Glomerular endothelial cell (primary cell): ENCODE measurements around the gene ARID1B. TPM values are rescaled to one million over a fixed set of nuclear protein-coding genes. Genes with fewer than 3 reads are reported as not detected.

Experiments used
- DNase-seq: peaks from one replicate; pipeline ENCODE4 v3.0.0-alpha.2; 2011; ENCODE audit warnings: low read depth, low spot score; ENCODE audit errors: extremely low read depth
- total RNA-seq: library from RNA; depleted of rRNA; stranded (reverse); fragments of >200 nt; gene quantifications from 2 replicates; pipeline ENCODE4 v1.2.3, GENCODE V29; 2015

ARID1B gene
- total RNA-seq, 1 donor from 2014 or later = 72.3 TPM

GRCh38 chr6:157166784-157167183, 389.6 kb downstream of the ARID1B start:
- no peak for DNase-seq

- no peak for DNase-seq
Measured at GRCh38 chr6:157167837-157168236, 390.7 kb downstream of the ARID1B start.

DNA sequence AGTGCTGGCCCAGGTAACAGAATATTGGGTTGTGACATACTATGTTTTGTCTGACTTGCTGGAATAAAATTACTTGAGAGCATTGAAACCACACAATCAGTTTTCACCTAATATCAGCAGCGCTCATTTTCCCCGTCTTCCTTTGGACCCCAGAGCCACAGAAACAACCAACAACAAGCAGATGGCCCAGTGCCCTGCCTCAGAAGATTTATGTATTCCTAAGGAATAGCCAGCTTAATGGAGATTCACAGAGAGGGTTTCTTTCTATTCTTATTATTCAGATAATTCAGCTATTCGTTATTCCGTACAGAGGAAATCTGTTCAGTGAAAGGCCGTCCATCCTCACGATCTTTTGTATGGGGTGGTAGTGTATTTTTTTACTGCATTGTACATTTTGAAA, 391.3 kb downstream of the ARID1B start:
- no peak for DNase-seq

- no peak for DNase-seq
Measured at GRCh38 chr6:157169226-157169625, 392.0 kb downstream of the ARID1B start.

DNA sequence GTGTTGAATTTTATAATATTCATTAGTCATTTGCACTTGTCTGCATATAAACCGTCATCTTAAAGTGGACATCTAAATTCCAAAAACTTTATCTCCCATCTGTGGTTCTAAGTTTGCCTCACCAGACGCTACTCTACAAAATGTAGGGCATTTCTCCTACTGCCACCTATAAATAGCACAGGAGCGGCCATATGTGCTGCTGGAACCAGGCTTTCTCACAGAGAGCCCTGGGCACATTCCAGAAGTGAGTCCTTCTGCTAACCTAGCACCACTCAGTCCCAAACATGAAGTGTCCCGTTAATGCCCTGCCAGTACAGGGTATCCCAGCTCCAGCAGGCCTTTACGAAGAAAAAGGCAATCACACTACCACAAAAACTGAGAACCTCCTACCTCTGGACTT, 392.5 kb downstream of the ARID1B start:
- no peak for DNase-seq

- DNase-seq = no peak
Measured at GRCh38 chr6:157170535-157170934, 393.4 kb downstream of the ARID1B start.

- DNase-seq = no peak
Measured at GRCh38 chr6:157171801-157172200, 394.6 kb downstream of the ARID1B start.

DNA sequence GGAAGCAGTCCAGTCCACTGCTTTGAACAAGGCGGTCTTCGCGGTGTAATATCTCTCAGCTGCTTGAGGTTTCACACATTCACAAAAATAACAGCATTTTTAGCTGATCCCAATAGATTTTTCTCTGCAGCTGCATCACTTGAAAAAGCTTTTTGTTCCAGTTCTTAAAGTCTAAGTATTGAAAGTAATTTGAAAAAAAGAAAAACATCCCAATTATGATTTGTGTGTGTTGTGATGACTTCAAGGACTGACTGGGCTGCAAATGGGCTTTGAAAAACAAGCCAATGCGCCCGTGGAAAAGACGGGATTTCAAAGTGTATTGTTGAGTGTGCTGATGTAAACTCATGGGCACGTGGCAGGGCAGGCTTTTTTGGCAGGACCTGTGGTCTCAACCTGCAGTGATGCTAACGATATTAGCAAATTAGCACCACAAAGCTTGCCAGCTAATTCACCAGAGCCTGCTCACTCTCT, 395.1 kb downstream of the ARID1B start:
- DNase-seq = no peak

DNA sequence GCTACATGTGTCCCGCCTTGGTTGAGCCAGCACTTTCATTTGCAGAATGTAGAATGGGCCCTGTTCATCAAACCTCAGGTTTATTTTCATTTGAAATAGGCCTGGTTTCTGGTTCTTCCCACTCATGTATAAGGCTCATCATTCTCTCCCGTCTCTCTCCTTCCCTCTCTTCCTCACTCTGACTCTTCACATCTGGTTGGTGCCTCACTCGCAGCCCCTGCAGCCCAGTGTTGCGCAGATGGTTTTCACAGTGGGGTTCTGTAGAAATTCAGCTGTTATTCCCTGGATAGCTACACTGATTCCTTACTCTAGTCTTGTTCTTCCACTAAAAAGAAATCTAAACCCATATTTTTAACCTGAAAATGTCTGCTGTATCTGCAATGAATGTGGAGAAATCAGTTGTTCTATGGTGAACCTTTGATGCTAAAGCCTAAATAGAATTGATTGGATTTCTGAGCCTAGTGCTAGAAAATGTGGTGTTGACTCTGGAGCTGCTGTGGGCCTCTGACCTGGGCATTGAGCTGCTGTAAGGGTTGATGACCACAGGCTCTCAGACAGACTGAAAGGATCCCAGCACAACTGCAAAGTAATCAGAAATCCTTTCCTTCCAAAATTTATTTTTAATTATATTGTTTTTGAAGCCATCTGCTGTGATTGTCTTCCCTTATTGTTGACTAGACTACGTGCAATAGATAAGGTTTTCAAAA, 395.8 kb downstream of the ARID1B start:
- no peak for DNase-seq

DNA sequence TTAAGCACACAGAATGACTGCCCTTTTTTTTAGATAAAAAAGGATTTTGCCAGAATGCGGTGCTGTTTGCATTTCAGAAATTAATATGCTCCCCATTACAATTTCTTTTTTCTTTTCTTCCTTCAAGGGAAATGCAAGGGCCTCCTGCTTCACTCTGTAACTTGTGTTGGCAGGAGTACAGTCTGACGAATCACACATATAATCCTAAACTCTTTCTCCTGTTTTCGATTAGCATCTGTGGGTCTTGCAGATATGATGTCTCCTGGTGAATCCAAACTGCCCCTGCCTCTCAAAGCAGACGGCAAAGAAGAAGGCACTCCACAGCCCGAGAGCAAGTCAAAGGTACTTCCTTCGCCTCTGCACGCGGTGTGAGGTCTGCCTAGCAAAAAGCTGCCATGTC, 396.6 kb downstream of the ARID1B start:
- DNase-seq = no peak

DNA sequence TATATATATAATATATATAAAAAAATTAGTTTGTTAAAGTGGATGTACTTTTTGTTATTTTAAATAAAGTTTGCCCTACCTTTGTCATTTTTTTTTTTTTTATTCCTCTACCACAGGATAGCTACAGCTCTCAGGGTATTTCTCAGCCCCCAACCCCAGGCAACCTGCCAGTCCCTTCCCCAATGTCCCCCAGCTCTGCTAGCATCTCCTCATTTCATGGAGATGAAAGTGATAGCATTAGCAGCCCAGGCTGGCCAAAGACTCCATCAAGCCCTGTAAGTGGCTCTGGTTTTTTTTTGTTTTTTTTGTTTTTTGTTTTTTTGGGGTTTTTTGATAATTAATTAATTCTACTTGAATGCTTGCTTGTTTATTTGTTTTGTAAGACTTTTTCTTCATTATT, 397.6 kb downstream of the ARID1B start:
- no peak for DNase-seq

- no peak for DNase-seq
Measured at GRCh38 chr6:157177731-157178336, 400.7 kb downstream of the ARID1B start.

DNA sequence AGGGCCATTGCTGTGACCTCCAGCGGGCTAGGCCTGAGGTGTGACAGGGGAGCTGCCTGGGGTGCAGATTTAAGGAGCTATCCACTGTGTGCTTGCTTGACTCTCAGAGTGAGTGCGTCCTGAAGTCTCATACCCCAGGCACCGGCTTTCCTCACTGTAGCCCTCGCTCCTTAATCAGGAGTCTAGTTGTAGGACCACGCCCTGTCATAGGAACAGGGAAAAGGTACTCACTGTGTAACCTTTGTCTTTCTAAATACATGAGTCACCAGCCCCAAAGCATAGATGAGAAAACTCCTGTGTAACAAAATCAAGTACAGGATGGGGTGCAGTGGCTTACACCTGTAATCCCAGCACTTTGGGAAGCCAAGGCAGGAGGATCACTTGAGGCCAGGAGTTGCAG, 404.5 kb downstream of the ARID1B start:
- DNase-seq = no peak

DNA sequence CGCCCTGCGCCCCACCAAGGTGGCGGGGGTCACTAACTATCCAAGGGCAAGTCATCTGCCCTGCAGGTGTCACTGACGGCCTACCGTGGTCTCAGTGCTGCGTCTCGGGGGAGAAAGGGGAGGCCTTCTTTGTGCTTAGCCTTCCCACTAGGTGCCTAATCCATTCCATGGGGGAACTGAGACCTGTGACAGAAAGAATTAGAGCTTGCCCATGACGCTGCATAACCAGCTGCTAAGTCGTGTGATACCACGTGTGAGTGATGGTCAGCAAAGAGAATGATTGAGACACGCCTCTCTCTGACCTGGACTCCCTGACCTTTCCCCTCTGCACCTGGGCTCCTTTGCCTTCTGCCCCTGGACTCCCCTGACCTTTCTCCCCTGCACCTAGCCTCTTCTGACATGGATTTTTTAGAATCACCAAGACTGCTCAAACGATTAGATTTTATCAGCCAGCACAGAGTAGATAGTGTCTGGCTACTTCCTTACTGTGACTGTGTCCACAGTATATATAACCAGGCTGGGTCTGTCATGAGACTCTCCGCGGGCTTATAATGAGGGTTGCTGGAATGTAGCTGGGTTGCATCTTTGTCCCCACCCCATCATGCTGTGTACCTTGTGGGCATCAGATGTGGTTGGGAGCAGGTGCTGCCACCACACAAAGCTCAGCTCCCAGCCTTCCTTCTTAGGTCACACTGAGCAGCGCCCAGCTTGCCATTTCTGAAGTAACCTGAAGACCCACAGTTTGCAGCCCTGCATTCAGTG, 405.5 kb downstream of the ARID1B start:
- DNase-seq = no peak

DNA sequence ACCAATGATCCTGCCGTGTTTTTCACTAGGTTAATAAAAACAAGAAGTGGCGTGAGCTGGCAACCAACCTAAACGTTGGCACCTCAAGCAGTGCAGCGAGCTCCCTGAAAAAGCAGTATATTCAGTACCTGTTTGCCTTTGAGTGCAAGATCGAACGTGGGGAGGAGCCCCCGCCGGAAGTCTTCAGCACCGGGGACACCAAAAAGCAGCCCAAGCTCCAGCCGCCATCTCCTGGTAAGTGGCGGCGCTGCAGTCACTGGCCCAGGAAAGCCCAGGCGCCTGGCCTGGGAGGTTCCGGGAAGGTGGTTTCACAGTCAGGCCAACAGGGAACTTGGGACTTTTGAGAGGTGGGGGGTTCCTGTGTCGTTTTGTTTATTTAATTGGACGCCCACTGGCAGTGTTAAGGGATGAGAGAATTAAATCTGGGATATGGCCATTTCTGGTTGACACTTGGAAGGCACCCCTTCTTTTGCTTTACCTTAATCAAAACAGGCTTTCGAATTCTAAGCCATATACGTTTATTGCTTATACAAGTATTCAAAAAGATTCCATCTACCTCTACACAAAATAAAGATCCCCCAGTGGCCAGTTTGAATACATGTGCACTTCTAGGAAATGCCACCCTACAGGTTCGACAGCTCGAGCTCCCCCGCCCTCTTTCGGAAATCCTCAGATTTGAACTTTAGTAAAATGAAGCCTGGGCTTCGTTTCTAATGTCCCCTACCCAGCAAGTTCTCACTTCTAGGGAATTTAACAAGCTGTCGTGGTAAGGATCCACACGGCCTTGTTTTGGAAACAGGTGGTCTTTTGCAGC, 407.2 kb downstream of the ARID1B start:
- no peak for DNase-seq

DNA sequence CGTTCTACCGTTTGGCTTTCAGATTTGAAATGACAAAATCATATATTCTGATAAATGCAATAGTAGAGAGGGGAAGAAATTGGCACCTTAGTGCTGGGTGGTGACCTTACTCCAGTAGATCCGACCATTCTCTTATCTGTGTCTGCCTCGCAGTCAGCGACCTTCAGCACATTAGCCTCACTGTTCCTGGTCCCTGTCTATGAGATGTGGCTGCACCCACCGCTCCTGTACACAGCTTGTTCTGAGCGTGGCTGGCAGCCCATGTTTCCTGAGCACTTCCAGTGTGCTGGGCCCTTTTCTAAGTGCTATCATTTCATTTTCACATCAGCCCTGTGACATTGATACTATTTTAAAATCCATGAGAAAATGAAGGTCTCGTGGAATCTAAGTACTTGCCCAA, 408.0 kb downstream of the ARID1B start:
- no peak for DNase-seq

GRCh38 chr6:157185986-157186385, 408.8 kb downstream of the ARID1B start:
- no peak for DNase-seq

DNA sequence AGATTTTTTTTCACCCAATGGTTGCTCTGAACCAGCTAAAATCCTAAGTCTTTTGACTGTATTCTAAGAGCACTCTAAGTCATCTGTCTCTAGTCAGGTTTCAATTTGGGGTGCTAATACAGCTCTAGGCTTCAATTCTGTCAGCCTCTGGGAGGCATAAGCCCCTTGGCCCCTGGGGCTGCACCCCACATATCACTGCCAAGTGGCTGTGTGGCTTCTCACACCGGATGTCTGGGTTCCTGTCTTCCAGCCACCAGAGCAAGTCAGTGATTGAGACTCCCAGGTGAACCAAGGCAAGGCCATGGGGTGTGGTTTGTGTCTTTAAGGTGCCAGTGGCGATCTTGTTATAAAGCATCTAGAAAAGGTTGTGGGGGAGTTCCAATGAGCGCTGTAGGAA, 409.6 kb downstream of the ARID1B start:
- DNase-seq = no peak

DNA sequence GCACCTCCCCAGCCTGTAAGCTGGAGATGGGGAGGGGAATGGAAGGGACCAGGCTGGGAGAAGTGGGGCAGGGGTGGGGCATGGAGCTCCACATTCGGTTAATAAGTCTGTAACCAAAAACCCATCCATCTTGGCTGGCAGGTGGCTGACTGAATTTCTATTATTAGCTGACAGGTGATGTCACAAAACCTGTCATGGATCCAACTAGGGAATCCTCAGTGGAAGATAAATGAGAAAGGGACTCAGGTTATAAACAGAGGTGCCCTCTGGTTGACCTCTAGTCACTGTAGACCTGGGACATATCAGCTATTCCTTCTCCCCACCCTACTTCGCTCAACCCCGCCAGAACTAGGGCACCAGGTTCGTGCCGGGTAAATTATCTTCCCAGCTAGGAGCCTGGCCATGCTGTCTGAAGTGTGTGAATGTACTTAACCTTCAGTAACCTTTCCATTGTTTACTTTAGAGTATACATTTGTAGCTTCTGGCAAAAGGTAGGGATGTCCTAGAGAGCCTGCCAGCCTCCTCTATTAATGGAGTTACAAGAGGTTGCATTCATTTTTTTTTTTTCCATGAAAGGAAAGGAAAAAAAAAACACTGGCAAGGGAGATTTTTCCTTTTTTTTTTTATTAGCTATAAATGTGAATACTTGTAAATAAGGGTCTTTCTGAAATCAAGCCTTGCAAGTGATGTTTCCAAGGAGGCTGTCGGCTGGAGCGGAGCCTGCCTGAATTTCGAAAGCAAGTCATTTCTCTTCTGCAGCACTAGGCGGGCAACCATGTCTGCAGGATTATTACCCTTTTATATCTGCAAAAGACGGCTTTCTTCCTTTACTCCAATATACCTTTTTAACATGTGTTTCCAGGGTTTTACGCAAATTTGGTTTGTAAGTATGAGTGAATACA, 410.3 kb downstream of the ARID1B start:
- no peak for DNase-seq

DNA sequence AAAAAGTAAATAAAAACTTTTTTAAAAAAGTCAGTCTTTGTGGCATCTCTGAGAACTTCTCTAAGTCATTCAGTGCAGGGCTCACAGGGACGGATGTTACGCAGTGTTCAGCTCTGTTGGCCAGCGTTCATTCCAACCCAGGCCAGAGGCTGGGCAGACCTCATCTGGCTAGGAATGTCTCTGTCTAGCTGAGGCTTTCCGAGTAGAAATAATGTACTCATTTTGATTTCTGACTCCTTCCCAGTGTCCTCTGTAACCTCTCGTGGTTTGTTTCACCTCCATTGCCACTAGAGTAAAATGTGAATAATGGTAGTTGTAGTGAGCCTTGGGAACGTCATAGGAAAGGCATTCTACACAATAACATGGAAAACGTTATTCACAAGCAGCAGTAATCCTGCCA, 411.0 kb downstream of the ARID1B start:
- DNase-seq = no peak
